A549 (cell line): ENCODE measurements around the gene MNX1. TPM values are rescaled to one million over a fixed set of nuclear protein-coding genes. Genes with fewer than 3 reads are reported as not detected.
A peak's percentile ranks its signal among the peaks of the same experiment; 100 is the strongest.

Source experiments
- ATAC-seq, 2 experiments: fragments of 200-7000 bp in 1 of 2; fragments of >200 bp in 1 of 2; cut with Nextera tagmentation in 1 of 2; cut with Tn5 transposase in 1 of 2; 3 replicates each; pipeline versions ENCODE4 v1.8.0 to v1.9.1; 2018 to 2020; ENCODE audit warnings: mild to moderate bottlenecking in 1 of 2, moderate library complexity in 1 of 2
- CTCF ChIA-PET: fragments of 300-600 bp; sonication (Branson Sonifier 250); formaldehyde crosslinking; extraction: SDS; loops from one replicate; lab custom pipeline; 2021; ENCODE audit warnings: antibody characterized with exemption, inconsistent platforms; lab: Yijun Ruan, JAX
- POLR2A ChIA-PET: fragments of 350-600 bp; formaldehyde crosslinking; extraction: SDS; loops from one replicate; lab custom pipeline; 2021; ENCODE audit warnings: antibody characterized with exemption, inconsistent platforms; lab: Yijun Ruan, JAX
- DNase-seq, 2 experiments: peaks; one replicate each; pipeline versions ENCODE4 v3.0.0 to v3.0.0-alpha.2; 2011 to 2016; ENCODE audit warnings: low read depth in 1 of 2, low spot score in 1 of 2
- FAIRE-seq: peaks from 2 replicates; lab custom pipeline; 2011; peaks lifted over from hg19 to GRCh38; lab: Jason Lieb, UNC
- H3K27ac ChIP-seq, 2 experiments: fragments of >200 bp; sonication (Bioruptor Twin); formaldehyde crosslinking; 3 replicates each; pipeline ENCODE4 v1.5.1; 2016 to 2017
- H3K4me1 ChIP-seq: fragments of >200 bp; sonication (Bioruptor Twin); formaldehyde crosslinking; 3 replicates; pipeline ENCODE4 v1.6.1; 2016
- H3K4me2 ChIP-seq: fragments of >200 bp; sonication (Bioruptor Twin); formaldehyde crosslinking; 3 replicates; pipeline ENCODE4 v1.6.1; 2016
- H3K4me3 ChIP-seq: fragments of >200 bp; sonication (Bioruptor Twin); formaldehyde crosslinking; 3 replicates; pipeline ENCODE4 v1.5.1; 2016
- H3K9me3 ChIP-seq: fragments of >200 bp; sonication (Bioruptor Twin); formaldehyde crosslinking; 3 replicates; pipeline ENCODE4 v1.6.1; 2016
- ATOH8 ChIP-seq: fragments of 250-450 bp; sonication (Bioruptor Pico); IDR thresholded peaks from 2 replicates; pipeline ENCODE4 v1.5.0; 2020; ENCODE audit warnings: low read depth, mild to moderate bottlenecking, moderate library complexity
- CHD2 ChIP-seq: fragments of 150-350 bp; IDR thresholded peaks from 2 replicates; pipeline ENCODE4 v1.6.1; 2014; ENCODE audit warnings: low read length; ENCODE audit not compliant: partially characterized antibody
- E2F6 ChIP-seq: IDR thresholded peaks from 2 replicates; pipeline ENCODE4 v1.6.1; 2012; ENCODE audit warnings: low read depth, borderline replicate concordance
- FOSB ChIP-seq: fragments of 250-450 bp; sonication (Bioruptor Pico); IDR thresholded peaks from 2 replicates; pipeline ENCODE4 v1.5.0; 2020; ENCODE audit warnings: mild to moderate bottlenecking, moderate library complexity
- HEYL ChIP-seq: fragments of 250-450 bp; sonication (Bioruptor Pico); IDR thresholded peaks from 2 replicates; pipeline ENCODE4 v1.8.0; 2021; ENCODE audit warnings: mild to moderate bottlenecking, moderate library complexity
- HOXA7 ChIP-seq: fragments of 250-450 bp; sonication (Bioruptor Pico); IDR thresholded peaks from 2 replicates; pipeline ENCODE4 v1.5.0; 2020; ENCODE audit warnings: mild to moderate bottlenecking, moderate library complexity
- HOXB5 ChIP-seq: fragments of 250-450 bp; sonication (Bioruptor Pico); IDR thresholded peaks from 2 replicates; pipeline ENCODE4 v1.5.0; 2020; ENCODE audit warnings: mild to moderate bottlenecking, moderate library complexity
- JUN ChIP-seq, 2 experiments: fragments of >200 bp; sonication (Bioruptor Twin); formaldehyde crosslinking; IDR thresholded peaks; 2 replicates in 1 of 2; 3 replicates in 1 of 2; pipeline ENCODE4 v1.6.1; 2016 to 2017
- NFE2L2 ChIP-seq: fragments of 150-350 bp; conservative IDR thresholded peaks from 2 replicates; pipeline ENCODE4 v1.6.1; 2014; ENCODE audit warnings: low read length
- NR3C1 ChIP-seq: fragments of >200 bp; sonication (Bioruptor Twin); formaldehyde crosslinking; IDR thresholded peaks from 3 replicates; pipeline ENCODE4 v1.6.1; 2017
- PHF8 ChIP-seq: fragments of 200-600 bp; sonication (generic); IDR thresholded peaks from 2 replicates; pipeline ENCODE4 v1.6.1; 2016; ENCODE audit warnings: low read depth, mild to moderate bottlenecking, antibody characterized with exemption, moderate library complexity, borderline replicate concordance
- POLR2A ChIP-seq: IDR thresholded peaks from 2 replicates; pipeline ENCODE4 v1.6.1; 2012; ENCODE audit warnings: mild to moderate bottlenecking, low read length
- RARB ChIP-seq: fragments of 250-450 bp; sonication (Bioruptor Pico); IDR thresholded peaks from 2 replicates; pipeline ENCODE4 v1.8.0; 2021; ENCODE audit warnings: mild to moderate bottlenecking, moderate library complexity
- SMC3 ChIP-seq: fragments of >200 bp; sonication (Bioruptor Twin); formaldehyde crosslinking; IDR thresholded peaks from 3 replicates; pipeline ENCODE4 v1.6.1; 2018; ENCODE audit warnings: inconsistent platforms
- SREBF2 ChIP-seq: fragments of 450-650 bp; IDR thresholded peaks from 2 replicates; pipeline ENCODE4 v1.6.1; 2014; ENCODE audit warnings: mild to moderate bottlenecking, moderate library complexity
- TFCP2L1 ChIP-seq: fragments of 250-450 bp; sonication (Bioruptor Pico); IDR thresholded peaks from 2 replicates; pipeline ENCODE4 v1.5.0; 2021; ENCODE audit warnings: mild to moderate bottlenecking
- ZC3H11A ChIP-seq: fragments of 450-650 bp; IDR thresholded peaks from 2 replicates; pipeline ENCODE4 v1.6.1; 2014; ENCODE audit warnings: antibody characterized with exemption, mild to moderate bottlenecking
- ZFP36 ChIP-seq: fragments of 450-650 bp; IDR thresholded peaks from 2 replicates; pipeline ENCODE4 v1.6.1; 2014; ENCODE audit warnings: borderline replicate concordance; ENCODE audit not compliant: partially characterized antibody
- ZSCAN20 ChIP-seq: fragments of 250-450 bp; sonication (Bioruptor Pico); IDR thresholded peaks from 2 replicates; pipeline ENCODE4 v1.8.0; 2022; ENCODE audit warnings: mild to moderate bottlenecking, moderate library complexity
- WGBS: methylation state at CpG from one replicate; pipeline ENCODE4 v1.1.6; 2017; ENCODE audit errors: missing lambda C conversion rate; 5-methylcytosine and 5-hydroxymethylcytosine counted together
- polyA plus RNA-seq, 4 experiments: library from polyadenylated mRNA; depleted of rRNA in 3 of 4; stranded (reverse); fragments of >200 nt; fragmentation: RNase III in 1 of 4; extraction: RNeasy Plus Mini Kit Qiagen cat#74134 plus additional on column Dnase treatment in 1 of 4; gene quantifications; 2 replicates in 3 of 4; 3 replicates in 1 of 4; pipeline ENCODE4 v1.2.3, GENCODE V29; 2011 to 2017
- TF ChIP-seq, protein P1 (sequence below): fragments of 150-350 bp; IDR thresholded peaks from 2 replicates; pipeline ENCODE4 v1.6.1; 2014; ENCODE audit warnings: low read depth, mild to moderate bottlenecking, low read length
- TF ChIP-seq, protein P2 (sequence below): fragments of >200 bp; sonication (Bioruptor Twin); formaldehyde crosslinking; IDR thresholded peaks from 3 replicates; pipeline ENCODE4 v1.5.1; 2016
- TF ChIP-seq, protein P3 (sequence below): fragments of 250-450 bp; sonication (Bioruptor Pico); IDR thresholded peaks from 2 replicates; pipeline ENCODE4 v1.5.0; 2021; ENCODE audit warnings: mild to moderate bottlenecking, moderate library complexity, borderline replicate concordance

The MNX1 gene
- polyA plus RNA-seq, 2 of the 4 experiments (the other 2 are of a cell fraction), result 0.70 to 4.5 TPM

DNA sequence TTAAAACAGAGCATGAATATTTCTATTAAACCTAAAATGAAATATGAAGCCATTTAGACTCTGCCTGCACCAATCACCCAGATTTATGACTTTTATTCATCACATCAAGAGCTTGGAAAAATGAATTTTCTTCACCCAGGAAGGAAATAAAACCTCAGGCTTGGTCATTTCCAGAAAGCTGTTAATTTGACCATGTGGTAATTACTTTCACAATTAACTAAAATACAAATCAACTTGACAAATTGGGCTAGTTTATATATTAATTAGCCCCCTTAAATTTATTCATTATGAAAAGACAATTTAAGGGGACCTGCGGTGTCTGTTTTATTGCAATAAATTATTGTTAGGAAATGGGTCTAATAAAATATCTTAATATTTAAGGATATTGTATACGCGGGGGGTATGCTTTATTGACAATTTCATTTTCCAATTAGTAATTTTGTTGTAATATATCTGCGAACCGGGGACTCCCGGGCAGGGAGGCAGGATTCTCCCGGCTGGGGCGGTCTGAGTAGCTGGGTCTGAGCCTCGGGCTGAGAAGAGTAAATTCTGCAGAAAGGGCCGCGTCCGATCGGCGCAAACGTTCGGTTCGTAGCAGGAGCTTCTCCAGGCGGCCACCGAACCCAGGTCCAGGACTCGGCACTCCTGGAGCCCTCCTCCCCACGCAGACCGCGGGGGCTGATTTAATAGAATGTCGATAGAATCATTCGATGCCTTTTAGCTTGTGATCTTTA, 9.4 kb upstream of the MNX1 start (continued):
- TF ChIP-seq E2F6 (no peak), ATOH8 (no peak), HOXB5 (no peak), ZC3H11A (no peak), ZFP36 (no peak), TFCP2L1 (CRISPR knock-in tag) (no peak), ZSCAN20 (CRISPR knock-in tag) (no peak)
- TF ChIP-seq, protein P1, sequence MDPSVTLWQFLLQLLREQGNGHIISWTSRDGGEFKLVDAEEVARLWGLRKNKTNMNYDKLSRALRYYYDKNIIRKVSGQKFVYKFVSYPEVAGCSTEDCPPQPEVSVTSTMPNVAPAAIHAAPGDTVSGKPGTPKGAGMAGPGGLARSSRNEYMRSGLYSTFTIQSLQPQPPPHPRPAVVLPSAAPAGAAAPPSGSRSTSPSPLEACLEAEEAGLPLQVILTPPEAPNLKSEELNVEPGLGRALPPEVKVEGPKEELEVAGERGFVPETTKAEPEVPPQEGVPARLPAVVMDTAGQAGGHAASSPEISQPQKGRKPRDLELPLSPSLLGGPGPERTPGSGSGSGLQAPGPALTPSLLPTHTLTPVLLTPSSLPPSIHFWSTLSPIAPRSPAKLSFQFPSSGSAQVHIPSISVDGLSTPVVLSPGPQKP, result no peak
- TF ChIP-seq, protein P2, sequence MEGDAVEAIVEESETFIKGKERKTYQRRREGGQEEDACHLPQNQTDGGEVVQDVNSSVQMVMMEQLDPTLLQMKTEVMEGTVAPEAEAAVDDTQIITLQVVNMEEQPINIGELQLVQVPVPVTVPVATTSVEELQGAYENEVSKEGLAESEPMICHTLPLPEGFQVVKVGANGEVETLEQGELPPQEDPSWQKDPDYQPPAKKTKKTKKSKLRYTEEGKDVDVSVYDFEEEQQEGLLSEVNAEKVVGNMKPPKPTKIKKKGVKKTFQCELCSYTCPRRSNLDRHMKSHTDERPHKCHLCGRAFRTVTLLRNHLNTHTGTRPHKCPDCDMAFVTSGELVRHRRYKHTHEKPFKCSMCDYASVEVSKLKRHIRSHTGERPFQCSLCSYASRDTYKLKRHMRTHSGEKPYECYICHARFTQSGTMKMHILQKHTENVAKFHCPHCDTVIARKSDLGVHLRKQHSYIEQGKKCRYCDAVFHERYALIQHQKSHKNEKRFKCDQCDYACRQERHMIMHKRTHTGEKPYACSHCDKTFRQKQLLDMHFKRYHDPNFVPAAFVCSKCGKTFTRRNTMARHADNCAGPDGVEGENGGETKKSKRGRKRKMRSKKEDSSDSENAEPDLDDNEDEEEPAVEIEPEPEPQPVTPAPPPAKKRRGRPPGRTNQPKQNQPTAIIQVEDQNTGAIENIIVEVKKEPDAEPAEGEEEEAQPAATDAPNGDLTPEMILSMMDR, result no peak

GRCh38 chr7:157018997-157019608, 8.6 kb upstream of the MNX1 start:
- no peak for FAIRE-seq
- DNase-seq, result no peak
- peak in 1 of 2 experiments; percentile 10; a peak in 1 of 6 replicates for ATAC-seq
- Histone ChIP-seq H3K4me1 (no peaks in the 10 kb centered on the region; the same call in 2 of the 3 replicates), H3K4me2 (no peak overlapping the region), H3K27ac (no peak overlapping the region), H3K9me3 (no peaks in the 10 kb centered on the region), H3K4me3 (no peak overlapping the region)
- WGBS, result 52% methylated on average over 40 of the region's 50 CpGs
- CTCF ChIA-PET, result interaction anchor here (2.1 kb wide), 1 partner anchor 255 kb away, joined by 5 read pairs; no protein-coding TSS in a partner anchor
- POLR2A ChIA-PET, result interaction anchor here (1.1 kb wide), 1 partner anchor 9 kb away, joined by 3 read pairs; the partner anchor contains the start of gene MNX1
- no peak for TF ChIP-seq ZC3H11A
- TF ChIP-seq SMC3, result no peak
- TF ChIP-seq ZFP36, result no peak
- TF ChIP-seq HEYL (CRISPR knock-in tag), result no peak
- no peak for TF ChIP-seq ZSCAN20 (CRISPR knock-in tag)
- TF ChIP-seq RARB (CRISPR knock-in tag), result no peak
- no peak for TF ChIP-seq SREBF2
- no peak for TF ChIP-seq HOXA7 (CRISPR knock-in tag)
- no peak for TF ChIP-seq POLR2A
- no peak for TF ChIP-seq NR3C1
- no peak for TF ChIP-seq JUN (IDR thresholded peaks at IDR 0.05)
- TF ChIP-seq FOSB (CRISPR knock-in tag), result no peak
- TF ChIP-seq CHD2, result no peak
- TF ChIP-seq, protein P3, sequence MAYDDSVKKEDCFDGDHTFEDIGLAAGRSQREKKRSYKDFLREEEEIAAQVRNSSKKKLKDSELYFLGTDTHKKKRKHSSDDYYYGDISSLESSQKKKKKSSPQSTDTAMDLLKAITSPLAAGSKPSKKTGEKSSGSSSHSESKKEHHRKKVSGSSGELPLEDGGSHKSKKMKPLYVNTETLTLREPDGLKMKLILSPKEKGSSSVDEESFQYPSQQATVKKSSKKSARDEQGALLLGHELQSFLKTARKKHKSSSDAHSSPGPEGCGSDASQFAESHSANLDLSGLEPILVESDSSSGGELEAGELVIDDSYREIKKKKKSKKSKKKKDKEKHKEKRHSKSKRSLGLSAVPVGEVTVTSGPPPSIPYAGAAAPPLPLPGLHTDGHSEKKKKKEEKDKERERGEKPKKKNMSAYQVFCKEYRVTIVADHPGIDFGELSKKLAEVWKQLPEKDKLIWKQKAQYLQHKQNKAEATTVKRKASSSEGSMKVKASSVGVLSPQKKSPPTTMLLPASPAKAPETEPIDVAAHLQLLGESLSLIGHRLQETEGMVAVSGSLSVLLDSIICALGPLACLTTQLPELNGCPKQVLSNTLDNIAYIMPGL (CRISPR knock-in tag), result no peak
- TF ChIP-seq PHF8, result no peak
- TF ChIP-seq NFE2L2, result no peak
- TF ChIP-seq, all 56 proteins: peak for 0
